NOMO-1 treated with DMSO at 0.1 percent for 48 hours (cell line): ENCODE measurements around the gene MAVS.
"Not testable (repeated sequence)": the region's sequence is repeated elsewhere in the genome, so short reads cannot be mapped to it uniquely, and the experiment has no call there.

Experiments
- DNase-seq: peaks from one replicate; lab custom pipeline; 2025; ENCODE audit not compliant: unreplicated experiment; lab: John Stamatoyannopoulos, UW

Gene MAVS

GRCh38 chr20:3906744-3907721 lies 60.4 kb downstream of the MAVS start:
- not testable (repeated sequence) for DNase-seq

GRCh38 chr20:3908667-3909066 lies 62.0 kb downstream of the MAVS start:
- no peak for DNase-seq

- DNase-seq, result no peak
These were observed 63.3 kb downstream of the MAVS start for GRCh38 chr20:3909952-3910366.

- no peak for DNase-seq
These were observed 64.2 kb downstream of the MAVS start for GRCh38 chr20:3910853-3911252.

GRCh38 chr20:3911956-3912355 lies 65.3 kb downstream of the MAVS start:
- DNase-seq, result no peak

- DNase-seq, result no peak
These were observed 67.8 kb downstream of the MAVS start for GRCh38 chr20:3914446-3914845.

GRCh38 chr20:3915691-3916090 lies 69.1 kb downstream of the MAVS start:
- DNase-seq, result no peak

- DNase-seq, result no peak
These were observed 69.7 kb downstream of the MAVS start for GRCh38 chr20:3916364-3916763.

GRCh38 chr20:3919352-3919751 lies 72.7 kb downstream of the MAVS start:
- DNase-seq, result no peak

- DNase-seq, result no peak
These were observed 75.8 kb downstream of the MAVS start for GRCh38 chr20:3922223-3922982.

GRCh38 chr20:3922983-3923339 lies 76.3 kb downstream of the MAVS start:
- no peak for DNase-seq

- DNase-seq, result no peak
These were observed 77.2 kb downstream of the MAVS start for GRCh38 chr20:3923818-3924217.

- DNase-seq, result no peak
These were observed 77.9 kb downstream of the MAVS start for GRCh38 chr20:3924304-3925112.

GRCh38 chr20:3925113-3925695 lies 78.6 kb downstream of the MAVS start:
- no peak for DNase-seq
